Nephron (organoid): ENCODE data around the gene KLK1.
A peak's percentile ranks its signal among the peaks of the same experiment; 100 is the strongest.
"Not testable (repeated sequence)": the region's sequence is repeated elsewhere in the genome, so short reads cannot be mapped to it uniquely, and the experiment has no call there.

ENCODE experiments used
- H3K27ac Mint-ChIP-seq, 3 experiments: 2 replicates each; pipeline ENCODE4 v1.8.0; 2020; ENCODE audit warnings: mixed read lengths in 3 of 3, mild to moderate bottlenecking in 2 of 3, moderate library complexity in 1 of 3
- H3K27me3 Mint-ChIP-seq: 2 replicates; pipeline ENCODE4 v1.8.0; 2021; ENCODE audit warnings: low read depth, mild to moderate bottlenecking, moderate library complexity, mixed read lengths
- H3K36me3 Mint-ChIP-seq: 2 replicates; pipeline ENCODE4 v1.8.0; 2020; ENCODE audit warnings: low read depth, mixed read lengths
- H3K4me1 Mint-ChIP-seq: 2 replicates; pipeline ENCODE4 v1.8.0; 2020; ENCODE audit warnings: mixed read lengths
- H3K4me3 Mint-ChIP-seq, 3 experiments: 2 replicates each; pipeline ENCODE4 v1.8.0; 2020; ENCODE audit warnings: mild to moderate bottlenecking in 3 of 3, mixed read lengths in 3 of 3, moderate library complexity in 2 of 3
- H3K9me3 Mint-ChIP-seq: 2 replicates; pipeline ENCODE4 v1.8.0; 2020; ENCODE audit warnings: mixed read lengths
- TF ChIP-seq, protein P1 (sequence below), 3 experiments: fragments of 200-600 bp; sonication (generic); IDR thresholded peaks; one replicate each; pipeline ENCODE4 v1.5.0; 2021; ENCODE audit warnings: antibody characterized with exemption in 3 of 3; ENCODE audit not compliant: unreplicated experiment in 3 of 3

Gene KLK1

DNA sequence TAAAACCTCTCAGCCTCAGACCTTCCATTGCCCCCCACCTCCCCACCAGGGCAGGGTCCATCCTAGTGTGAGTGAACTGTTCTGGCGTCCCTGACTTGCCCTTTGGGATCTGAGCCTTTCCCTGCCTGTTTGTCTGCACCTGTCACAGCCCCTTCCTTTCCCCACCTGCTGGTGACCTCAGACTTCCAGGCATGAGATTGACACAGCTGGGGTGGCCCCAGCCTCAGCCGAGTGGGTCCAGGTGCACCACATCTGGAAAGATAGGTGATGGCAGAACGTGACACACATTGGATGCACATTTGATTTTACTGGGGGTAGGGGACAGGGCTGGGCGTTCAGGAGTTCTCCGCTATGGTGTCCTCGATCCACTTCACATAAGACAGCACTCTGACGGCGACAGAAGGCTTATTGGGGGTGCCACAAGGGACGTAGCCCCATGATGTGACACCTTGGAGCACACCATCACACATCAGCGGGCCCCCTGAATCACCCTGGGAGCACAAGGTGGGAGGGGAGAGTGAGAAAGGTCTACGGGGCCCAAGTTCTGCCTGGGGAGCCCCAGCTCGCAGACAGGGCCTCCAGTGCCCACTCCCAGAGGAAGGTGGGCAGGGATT lies 4.6 kb downstream of the KLK1 start:
- TF ChIP-seq, protein P1, sequence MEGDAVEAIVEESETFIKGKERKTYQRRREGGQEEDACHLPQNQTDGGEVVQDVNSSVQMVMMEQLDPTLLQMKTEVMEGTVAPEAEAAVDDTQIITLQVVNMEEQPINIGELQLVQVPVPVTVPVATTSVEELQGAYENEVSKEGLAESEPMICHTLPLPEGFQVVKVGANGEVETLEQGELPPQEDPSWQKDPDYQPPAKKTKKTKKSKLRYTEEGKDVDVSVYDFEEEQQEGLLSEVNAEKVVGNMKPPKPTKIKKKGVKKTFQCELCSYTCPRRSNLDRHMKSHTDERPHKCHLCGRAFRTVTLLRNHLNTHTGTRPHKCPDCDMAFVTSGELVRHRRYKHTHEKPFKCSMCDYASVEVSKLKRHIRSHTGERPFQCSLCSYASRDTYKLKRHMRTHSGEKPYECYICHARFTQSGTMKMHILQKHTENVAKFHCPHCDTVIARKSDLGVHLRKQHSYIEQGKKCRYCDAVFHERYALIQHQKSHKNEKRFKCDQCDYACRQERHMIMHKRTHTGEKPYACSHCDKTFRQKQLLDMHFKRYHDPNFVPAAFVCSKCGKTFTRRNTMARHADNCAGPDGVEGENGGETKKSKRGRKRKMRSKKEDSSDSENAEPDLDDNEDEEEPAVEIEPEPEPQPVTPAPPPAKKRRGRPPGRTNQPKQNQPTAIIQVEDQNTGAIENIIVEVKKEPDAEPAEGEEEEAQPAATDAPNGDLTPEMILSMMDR (IDR thresholded peaks at IDR 0.05; ENCODE audit: unreplicated experiment in 3 of 3) = no peak
- Mint-ChIP-seq H3K27ac (no peak overlapping the region), H3K4me1 (peaks cover 17% of the 10 kb centered on the region), H3K4me3 (peak overlapping the region; percentile 42 to 73 (median 71)), H3K27me3 (peaks cover 95% of the 10 kb centered on the region), H3K9me3 (peaks cover 5% of the 10 kb centered on the region), H3K36me3 (no peaks in the 10 kb centered on the region)

DNA sequence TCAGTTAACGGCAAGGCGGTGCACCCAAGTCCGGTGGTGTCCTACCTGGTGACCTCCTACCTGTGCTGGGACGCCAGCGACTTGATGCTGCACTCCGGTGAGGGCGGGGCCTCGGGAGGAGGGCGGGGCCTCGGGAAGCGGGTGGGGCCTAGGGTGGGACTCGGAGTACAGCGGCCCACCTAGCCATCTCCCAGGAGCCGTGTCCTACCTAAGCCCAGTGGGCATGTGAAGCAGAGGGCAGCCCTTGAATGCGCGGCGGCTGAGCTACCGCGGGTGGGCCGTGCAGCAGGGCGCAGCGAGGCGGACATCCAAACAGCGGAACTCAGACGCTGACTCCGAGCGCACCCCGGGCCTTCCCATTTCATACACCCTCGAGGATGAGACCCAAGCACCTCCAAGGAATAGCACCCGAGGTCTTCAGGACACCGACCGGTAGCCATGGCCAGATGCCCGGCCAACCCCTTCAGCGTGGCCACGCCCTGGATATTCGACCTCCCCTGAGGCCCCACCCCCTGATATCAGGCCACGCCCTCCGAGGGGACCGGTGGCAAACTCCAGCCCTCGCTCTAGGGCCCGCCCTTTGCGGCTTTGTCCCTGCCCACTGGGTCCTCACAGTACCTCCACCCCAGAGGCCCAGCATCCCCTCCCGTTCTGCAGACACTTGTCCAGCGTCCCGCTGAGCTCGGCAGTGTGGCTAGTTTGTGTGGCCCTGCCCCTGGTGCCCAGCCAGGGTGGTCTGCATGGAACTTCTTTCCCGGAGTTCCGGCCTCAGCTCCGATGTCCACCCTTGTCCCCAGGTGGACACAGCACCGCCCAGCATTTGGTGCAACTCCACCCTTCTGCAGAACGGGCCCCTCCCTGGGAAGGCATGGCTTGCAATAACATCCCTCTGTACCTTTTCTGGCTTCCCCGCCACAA lies 5.4 kb downstream of the KLK1 start:
- Mint-ChIP-seq H3K9me3 (peaks cover 5% of the 10 kb centered on the region), H3K27me3 (peaks cover 90% of the 10 kb centered on the region), H3K4me3 (peak overlapping the region; percentile 51 to 73 (median 71)), H3K36me3 (no peaks in the 10 kb centered on the region), H3K4me1 (peaks cover 17% of the 10 kb centered on the region), H3K27ac (no peak overlapping the region)
- TF ChIP-seq, protein P1 (IDR thresholded peaks at IDR 0.05; ENCODE audit: unreplicated experiment in 3 of 3) = no peak

DNA sequence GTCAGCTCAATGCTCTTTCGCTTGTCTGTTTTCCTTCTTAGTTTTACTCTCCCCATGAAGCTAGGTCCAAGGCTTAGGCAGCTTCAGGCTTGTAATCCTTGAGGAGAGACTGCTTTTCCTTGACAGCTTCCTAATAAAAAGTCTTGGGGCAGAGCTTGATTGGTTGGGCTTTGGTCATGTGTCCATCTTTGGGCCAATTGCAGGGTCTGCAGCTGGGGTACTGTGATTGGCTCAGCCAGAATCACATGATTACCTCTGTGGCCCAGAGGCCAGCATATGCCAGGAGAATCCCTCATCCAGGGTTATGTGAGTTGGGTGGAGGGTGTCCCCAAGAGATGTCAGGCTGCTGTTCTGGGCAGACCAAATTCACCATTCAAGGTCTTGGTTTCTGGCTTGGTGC lies 8.1 kb downstream of the KLK1 start:
- Mint-ChIP-seq H3K27me3 (peaks cover 83% of the 10 kb centered on the region), H3K4me1 (peaks cover 10% of the 10 kb centered on the region), H3K27ac (no peak overlapping the region), H3K36me3 (no peaks in the 10 kb centered on the region), H3K9me3 (peaks cover 5% of the 10 kb centered on the region), H3K4me3 (no peak overlapping the region)
- TF ChIP-seq, protein P1 (IDR thresholded peaks at IDR 0.05; ENCODE audit: unreplicated experiment in 3 of 3) = no peak

DNA sequence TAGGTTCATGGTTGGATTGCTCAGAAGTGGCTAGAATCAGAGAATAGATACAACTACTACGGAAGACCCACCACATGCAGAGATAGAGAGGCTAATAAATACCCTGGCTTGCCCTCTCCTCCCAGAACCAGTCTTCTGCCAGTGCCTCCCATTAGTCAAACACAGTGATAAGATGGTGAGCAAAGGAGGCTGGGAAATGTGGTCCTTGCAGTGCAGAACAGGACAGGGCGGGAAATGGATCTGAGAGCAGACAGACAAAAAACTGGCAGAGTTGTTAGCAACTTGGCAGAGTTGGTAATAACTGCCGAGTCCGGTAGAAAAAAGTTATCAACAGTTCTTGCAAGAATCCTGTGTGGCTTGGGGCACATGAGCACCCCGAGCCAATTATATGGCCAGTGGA lies 8.7 kb downstream of the KLK1 start:
- TF ChIP-seq, protein P1 (IDR thresholded peaks at IDR 0.05; ENCODE audit: unreplicated experiment in 3 of 3) = no peak
- no peaks in the 10 kb centered on the region for H3K36me3 Mint-ChIP-seq
- H3K9me3 Mint-ChIP-seq = peaks cover 5% of the 10 kb centered on the region
- no peak overlapping the region for H3K4me3 Mint-ChIP-seq
- no peak overlapping the region for H3K27ac Mint-ChIP-seq
- peaks cover 81% of the 10 kb centered on the region for H3K27me3 Mint-ChIP-seq
- H3K4me1 Mint-ChIP-seq = peaks cover 5% of the 10 kb centered on the region

DNA sequence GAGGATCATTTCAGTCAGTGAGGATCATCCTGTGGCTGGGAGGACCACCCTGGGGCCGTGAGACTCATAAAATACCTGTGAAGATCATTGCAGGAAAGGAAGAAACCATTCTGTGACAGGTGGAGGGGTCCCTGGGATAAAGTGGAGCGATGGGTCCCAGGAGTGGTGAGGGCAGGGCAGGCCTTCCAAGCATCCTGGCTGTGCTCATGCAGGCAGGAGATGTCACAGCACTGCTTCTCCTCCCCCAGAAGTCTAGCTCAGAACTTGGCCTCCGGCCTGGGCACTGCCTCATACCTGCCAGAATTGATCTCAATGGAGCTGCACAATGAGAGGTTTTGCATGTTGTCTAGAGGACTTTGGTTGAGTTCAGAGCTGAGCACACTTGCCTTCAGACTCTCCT lies 11.1 kb downstream of the KLK1 start:
- H3K27ac Mint-ChIP-seq = no peak overlapping the region
- no peaks in the 10 kb centered on the region for H3K36me3 Mint-ChIP-seq
- no peaks in the 10 kb centered on the region for H3K4me1 Mint-ChIP-seq
- TF ChIP-seq, protein P1 (IDR thresholded peaks at IDR 0.05; ENCODE audit: unreplicated experiment in 3 of 3) = no peak
- H3K4me3 Mint-ChIP-seq = no peak overlapping the region
- H3K9me3 Mint-ChIP-seq = peaks cover 5% of the 10 kb centered on the region
- H3K27me3 Mint-ChIP-seq = peaks cover 60% of the 10 kb centered on the region

DNA sequence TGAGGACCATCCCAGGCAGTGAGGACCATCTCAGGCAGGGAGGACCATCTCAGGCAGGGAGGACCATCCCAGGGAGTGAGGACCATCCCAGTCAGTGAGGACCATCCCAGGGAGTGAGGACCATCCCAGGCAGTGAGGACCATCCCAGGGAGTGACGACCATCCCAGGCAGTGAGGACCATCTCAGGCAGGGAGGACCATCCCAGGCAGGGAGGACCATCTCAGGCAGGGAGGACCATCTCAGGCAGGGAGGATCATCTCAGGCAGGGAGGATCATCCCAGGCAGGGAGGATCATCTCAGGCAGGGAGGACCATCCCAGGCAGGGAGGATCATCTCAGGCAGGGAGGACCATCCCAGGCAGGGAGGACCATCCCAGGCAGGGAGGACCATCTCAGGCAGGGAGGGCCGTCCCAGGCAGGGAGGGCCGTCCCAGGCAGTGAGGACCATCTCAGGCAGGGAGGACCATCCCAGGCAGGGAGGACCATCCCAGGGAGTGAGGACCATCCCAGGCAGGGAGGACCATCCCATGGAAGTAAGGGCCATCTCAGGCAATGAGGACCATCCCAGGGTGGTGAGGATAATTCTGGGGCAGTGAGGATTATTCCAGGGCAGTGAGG lies 11.9 kb downstream of the KLK1 start:
- H3K4me3 Mint-ChIP-seq, H3K36me3 Mint-ChIP-seq, H3K4me1 Mint-ChIP-seq, H3K27ac Mint-ChIP-seq, H3K9me3 Mint-ChIP-seq: not testable (repeated sequence)
- peaks cover 52% of the 10 kb centered on the region for H3K27me3 Mint-ChIP-seq
